T-cell (primary cell): Measurements from ENCODE around the gene POLR1B. TPM values are rescaled to one million over a fixed set of nuclear protein-coding genes. Genes with fewer than 3 reads are reported as not detected.
"Not testable (repeated sequence)": the region's sequence is repeated elsewhere in the genome, so short reads cannot be mapped to it uniquely, and the experiment has no call there.

Source experiments
- ATAC-seq, 4 experiments: fragments of 200-7000 bp in 3 of 4; fragments of 150-1000 bp in 1 of 4; cut with Tn5 transposase; replicated peaks in 1 of 4; 1 replicate in 3 of 4; 2 replicates in 1 of 4; pipeline ENCODE4 v1.10.0; 2021; ENCODE audit warnings: moderate library complexity in 3 of 4, mild to moderate bottlenecking in 2 of 4, moderate number of reproducible peaks in 1 of 4
- CTCF ChIA-PET, 2 donors: fragments of 300-600 bp; sonication (Branson Sonifier 250); formaldehyde crosslinking; loops; one replicate each; lab custom pipeline; 2022; ENCODE audit warnings: antibody characterized with exemption in 2 of 2; lab: Charles Lee
- POLR2A ChIA-PET, 2 donors: fragments of 300-600 bp; sonication (Branson Sonifier 250); formaldehyde crosslinking; loops; one replicate each; lab custom pipeline; 2022; ENCODE audit warnings: antibody characterized with exemption in 2 of 2; lab: Charles Lee
- DNase-seq, 35 experiments: peaks; one replicate each; pipeline versions ENCODE4 v3.0.0 to v3.0.0-alpha.2; 2013 to 2023
- H3K27ac ChIP-seq: one replicate; pipeline ENCODE4 v1.5.1; 2013; ENCODE audit warnings: low read length
- H3K27me3 ChIP-seq, 2 experiments: replicated peaks in 1 of 2; 1 replicate in 1 of 2; 2 replicates in 1 of 2; pipeline versions ENCODE4 v1.6.1 to v1.7.0; 2013; ENCODE audit warnings: low read length in 1 of 2, mixed read lengths in 1 of 2; ENCODE audit not compliant: control insufficient read depth in 2 of 2, insufficient read depth in 2 of 2; ENCODE audit errors: extremely low read depth in 1 of 2
- H3K36me3 ChIP-seq, 2 donors: 1 replicate in 1 of 2; 2 replicates in 1 of 2; pipeline versions ENCODE4 v1.6.1 to v1.7.0; 2013; ENCODE audit warnings: low read length in 1 of 2; ENCODE audit not compliant: control insufficient read depth in 2 of 2, insufficient read depth in 1 of 2; ENCODE audit errors: extremely low read depth in 1 of 2
- H3K4me1 ChIP-seq, 2 experiments: 1 replicate in 1 of 2; 2 replicates in 1 of 2; pipeline versions ENCODE4 v1.6.1 to v1.7.0; 2013; ENCODE audit warnings: low read length in 2 of 2, mixed read lengths in 1 of 2; ENCODE audit not compliant: insufficient read depth in 2 of 2, control insufficient read depth in 1 of 2; ENCODE audit errors: extremely low read depth in 1 of 2
- H3K4me3 ChIP-seq, 2 donors: 1 replicate in 1 of 2; 2 replicates in 1 of 2; pipeline versions ENCODE4 v1.5.1 to v1.7.0; 2013; ENCODE audit warnings: mild to moderate bottlenecking in 2 of 2, low read length in 1 of 2, moderate library complexity in 1 of 2; ENCODE audit not compliant: control insufficient read depth in 1 of 2; ENCODE audit errors: extremely low read depth in 1 of 2
- H3K9me3 ChIP-seq: 2 replicates; pipeline ENCODE4 v1.7.0; 2013
- H3K27ac Mint-ChIP-seq, 2 donors: one replicate each; pipeline ENCODE4 v1.8.0; 2020 to 2021; ENCODE audit warnings: mild to moderate bottlenecking in 2 of 2, mixed read lengths in 2 of 2
- H3K27me3 Mint-ChIP-seq, 2 donors: one replicate each; pipeline ENCODE4 v1.8.0; 2021 to 2022; ENCODE audit warnings: mixed read lengths in 2 of 2
- H3K36me3 Mint-ChIP-seq: one replicate; pipeline ENCODE4 v1.8.0; 2021; ENCODE audit warnings: mixed read lengths
- H3K4me1 Mint-ChIP-seq, 3 donors: one replicate each; pipeline ENCODE4 v1.8.0; 2020 to 2022; ENCODE audit warnings: mixed read lengths in 3 of 3, mild to moderate bottlenecking in 1 of 3
- H3K4me3 Mint-ChIP-seq, 3 donors: one replicate each; pipeline ENCODE4 v1.8.0; 2020 to 2022; ENCODE audit warnings: mild to moderate bottlenecking in 3 of 3, mixed read lengths in 3 of 3, moderate library complexity in 3 of 3
- H3K9me3 Mint-ChIP-seq, 3 donors: one replicate each; pipeline ENCODE4 v1.8.0; 2020 to 2022; ENCODE audit warnings: mixed read lengths in 3 of 3
- WGBS: methylation state at CpG from one replicate; pipeline ENCODE4 v1.1.5; 2013; ENCODE audit warnings: missing lambda C conversion rate; ENCODE audit not compliant: insufficient coverage; 5-methylcytosine and 5-hydroxymethylcytosine counted together
- total RNA-seq, 35 experiments: library from RNA in 6 of 35; stranded (reverse) in 6 of 35; fragments of 120-200 nt in 1 of 35; gene quantifications; one replicate each; pipeline versions ENCODE4 v1.2.1 to v1.2.4 and lab custom pipeline; 2013 to 2026

POLR1B gene
- 10 to 100 TPM; 15.1 to 39.5 (median 35.9) TPM for total RNA-seq
- total RNA-seq (2013) = 27.0 TPM
- 34.3 to 275 (median 56.4) reads per million in 29 experiments for total RNA-seq (lab: John Stamatoyannopoulos, UW)

GRCh38 chr2:112542123-112542983 lies at the start of gene POLR1B:
POLR1B (plus strand) TSS chr2:112542465; CDS start chr2:112542495, 30 bp downstream.
- H3K27me3 Mint-ChIP-seq = no peaks in the 10 kb centered on the region
- H3K36me3 ChIP-seq = peaks cover 0 to 13% of the 10 kb centered on the region in 2 donors
- H3K27ac ChIP-seq = peak within 1 kb of the TSS; percentile 73
- H3K9me3 ChIP-seq = no peaks in the 10 kb centered on the region
- peaks cover 10% of the 10 kb centered on the region for H3K36me3 Mint-ChIP-seq
- no peaks in the 10 kb centered on the region for H3K27me3 ChIP-seq
- H3K4me3 Mint-ChIP-seq = no peak within 1 kb of the TSS
- ChIA-PET POLR2A (no interaction called here), CTCF (interaction anchor here in 1 of 2 donors (0.5 kb wide), 1 partner anchor 40 kb away, joined by 6 read pairs; no protein-coding TSS in a partner anchor)
- H3K4me1 Mint-ChIP-seq = peaks cover 20 to 21% (median 20%) of the 10 kb centered on the region in 3 donors
- H3K9me3 Mint-ChIP-seq = no peaks in the 10 kb centered on the region
- ATAC-seq = peak; percentile 84 to 88 (median 87)
- peak in 34 of 35 experiments; percentile 36 to 83 (median 64) for DNase-seq
- peaks cover 8 to 19% of the 10 kb centered on the region in 2 experiments for H3K4me1 ChIP-seq
- no peak within 1 kb of the TSS for H3K27ac Mint-ChIP-seq
- WGBS = under 1% methylated on average over 57 of the region's 67 CpGs
- H3K4me3 ChIP-seq = peak within 1 kb of the TSS; percentile 85 to 98

- POLR2A ChIA-PET = interaction anchor here in 1 of 2 donors (0.6 to 0.9 kb wide), 3 partner anchors 10 to 296 kb away, joined by 3 to 5 read pairs (median 5); no protein-coding TSS in a partner anchor
- peaks cover 0 to 2% of the 10 kb centered on the region in 2 experiments for H3K4me1 ChIP-seq
Measured at GRCh38 chr2:112493048-112493447, 49.2 kb upstream of the POLR1B start.

GRCh38 chr2:112493858-112494648 lies 48.2 kb upstream of the POLR1B start:
- WGBS = 100% methylated on average over 3 of the region's 9 CpGs

More at GRCh38 chr2:112493048-112493447, 49.2 kb upstream of the POLR1B start:
- DNase-seq (no peak), ATAC-seq (no peak)
- Mint-ChIP-seq H3K4me3 (no peak overlapping the region), H3K9me3 (no peaks in the 10 kb centered on the region), H3K27me3 (no peaks in the 10 kb centered on the region), H3K36me3 (no peaks in the 10 kb centered on the region), H3K27ac (no peak overlapping the region), H3K4me1 (no peaks in the 10 kb centered on the region)
- H3K27ac ChIP-seq = no peak overlapping the region
- H3K4me3 ChIP-seq = no peak overlapping the region
- H3K36me3 ChIP-seq = peaks cover 0 to 14% of the 10 kb centered on the region in 2 donors
- WGBS = no CpG with 5 or more reads among the region's 3 CpGs
- no peaks in the 10 kb centered on the region for H3K9me3 ChIP-seq
- H3K27me3 ChIP-seq = no peaks in the 10 kb centered on the region
- CTCF ChIA-PET = interaction anchor here in 1 of 2 donors (0.5 to 0.6 kb wide), 2 partner anchors 223 to 757 kb away, joined by 6 to 9 read pairs; no protein-coding TSS in a partner anchor

GRCh38 chr2:112494828-112495227 lies 47.4 kb upstream of the POLR1B start:
- Histone ChIP-seq H3K4me1 (peaks cover 0 to 2% of the 10 kb centered on the region in 2 experiments), H3K27ac (no peak overlapping the region), H3K36me3 (peaks cover 0 to 14% of the 10 kb centered on the region in 2 donors), H3K27me3 (no peaks in the 10 kb centered on the region), H3K9me3 (no peaks in the 10 kb centered on the region), H3K4me3 (no peak overlapping the region)
- H3K9me3 Mint-ChIP-seq = no peaks in the 10 kb centered on the region
- no peak overlapping the region for H3K4me3 Mint-ChIP-seq
- ChIA-PET CTCF (no interaction called here), POLR2A (no interaction called here)
- no peak for ATAC-seq
- H3K27ac Mint-ChIP-seq = no peak overlapping the region
- WGBS = 89% methylated on average over 4 of the region's 5 CpGs
- H3K27me3 Mint-ChIP-seq = no peaks in the 10 kb centered on the region
- no peaks in the 10 kb centered on the region for H3K36me3 Mint-ChIP-seq
- H3K4me1 Mint-ChIP-seq = no peaks in the 10 kb centered on the region
- no peak for DNase-seq

More at GRCh38 chr2:112493858-112494648, 48.2 kb upstream of the POLR1B start:
- no peak for DNase-seq
- H3K4me3 Mint-ChIP-seq = no peak overlapping the region
- no peaks in the 10 kb centered on the region for H3K36me3 Mint-ChIP-seq
- CTCF ChIA-PET = no interaction called here
- H3K36me3 ChIP-seq = peaks cover 0 to 14% of the 10 kb centered on the region in 2 donors
- ATAC-seq = no peak
- no peak overlapping the region for H3K27ac Mint-ChIP-seq
- peaks cover 0 to 2% of the 10 kb centered on the region in 2 experiments for H3K4me1 ChIP-seq
- POLR2A ChIA-PET = no interaction called here
- H3K27me3 Mint-ChIP-seq = no peaks in the 10 kb centered on the region
- no peaks in the 10 kb centered on the region for H3K9me3 ChIP-seq
- no peak overlapping the region for H3K27ac ChIP-seq
- no peaks in the 10 kb centered on the region for H3K27me3 ChIP-seq
- H3K4me3 ChIP-seq = no peak overlapping the region
- H3K9me3 Mint-ChIP-seq = no peaks in the 10 kb centered on the region
- H3K4me1 Mint-ChIP-seq = no peaks in the 10 kb centered on the region

GRCh38 chr2:112495878-112496277 lies 46.4 kb upstream of the POLR1B start:
- H3K27ac Mint-ChIP-seq, DNase-seq, H3K4me3 ChIP-seq, H3K9me3 ChIP-seq, H3K36me3 Mint-ChIP-seq, H3K4me1 ChIP-seq, H3K27me3 Mint-ChIP-seq, H3K27me3 ChIP-seq, H3K27ac ChIP-seq, H3K4me1 Mint-ChIP-seq, POLR2A ChIA-PET, H3K9me3 Mint-ChIP-seq, H3K4me3 Mint-ChIP-seq, ATAC-seq: not testable (repeated sequence)
- CTCF ChIA-PET = interaction anchor here in 1 of 2 donors (0.5 kb wide), 1 partner anchor 12 kb away, joined by 4 read pairs; no protein-coding TSS in a partner anchor
- peaks cover 0 to 14% of the 10 kb centered on the region in 2 donors for H3K36me3 ChIP-seq
- WGBS = no CpG with 5 or more reads among the region's 4 CpGs
